Transverse colon (tissue), 4 donors: ENCODE data around the gene LEUTX.

Source experiments
- CTCF ChIP-seq, 5 experiments: fragments of 200-600 bp in 3 of 5; fragments of 450-650 bp in 2 of 5; sonication (generic) in 3 of 5; IDR thresholded peaks; 1 replicate in 2 of 5; 2 replicates in 3 of 5; pipeline ENCODE4 v1.5.1; 2016 to 2017; ENCODE audit warnings: antibody characterized with exemption in 5 of 5, inconsistent platforms in 3 of 5, mild to moderate bottlenecking in 2 of 5, moderate library complexity in 1 of 5
- EP300 ChIP-seq: sonication (generic); formaldehyde crosslinking; IDR thresholded peaks from one replicate; pipeline ENCODE4 v1.6.1; 2017; ENCODE audit warnings: antibody characterized with exemption, low read depth
- POLR2A ChIP-seq: fragments of 450-650 bp; IDR thresholded peaks from one replicate; pipeline ENCODE4 v1.6.1; 2016; ENCODE audit warnings: antibody characterized with exemption, mild to moderate bottlenecking, moderate library complexity
- POLR2AphosphoS5 ChIP-seq, 3 donors: sonication (generic); formaldehyde crosslinking; IDR thresholded peaks; one replicate each; pipeline ENCODE4 v1.6.1; 2016; ENCODE audit warnings: antibody characterized with exemption in 3 of 3

- no peak for TF ChIP-seq EP300
- no peak for TF ChIP-seq POLR2A
- TF ChIP-seq CTCF (IDR thresholded peaks at IDR 0.05) = no peak
- TF ChIP-seq POLR2AphosphoS5 (IDR thresholded peaks at IDR 0.05) = no peak
Measured at GRCh38 chr19:39830847-39831246, 52.2 kb downstream of the LEUTX start.
